ENCODE results near the gene CA10.

The CA10 gene

GRCh38 chr17:51650202-51650601, 508.3 kb downstream of the CA10 start:
- Histone ChIP-seq H3K4me1 (ENCODE audit: insufficient read depth, low read length) (no peaks in the 10 kb centered on the region), H3K9ac (ENCODE audit: low read length) (no peak overlapping the region), H3K9me3 (ENCODE audit: low read length) (no peaks in the 10 kb centered on the region), H3K27me3 (ENCODE audit: control insufficient read depth in 1 of 2, insufficient read depth in 2 of 2, low read length in 2 of 2) (no peaks in the 10 kb centered on the region), H3K27ac (ENCODE audit: low read depth, low read length) (no peak overlapping the region), H3K36me3 (ENCODE audit: insufficient read depth, low read length) (no peaks in the 10 kb centered on the region), H3K4me3 (ENCODE audit: low read depth in 1 of 2, low read length in 2 of 2) (no peak overlapping the region)

DNA sequence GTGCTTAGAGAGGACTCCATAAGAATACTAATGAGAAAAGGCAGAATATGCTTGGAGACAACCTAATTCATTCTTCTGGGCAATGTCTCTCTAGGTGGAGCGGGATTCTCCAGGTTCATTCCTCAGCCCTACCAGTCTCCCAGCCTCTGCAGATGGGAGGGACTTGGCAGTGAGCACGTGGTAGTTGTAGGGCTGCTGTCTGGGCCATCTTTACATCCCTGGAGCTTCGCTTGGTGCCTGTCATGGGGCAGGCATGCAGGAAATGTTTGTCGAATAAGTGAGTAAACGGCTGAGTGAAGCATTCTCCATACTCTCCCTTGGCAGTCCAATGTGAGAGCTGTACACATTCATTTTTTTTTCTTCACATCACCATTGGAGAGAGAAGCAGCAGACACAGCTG, 510.7 kb downstream of the CA10 start:
- no peak overlapping the region for H3K9ac ChIP-seq (ENCODE audit: low read length)
- no peaks in the 10 kb centered on the region for H3K9me3 ChIP-seq (ENCODE audit: low read length)
- no peaks in the 10 kb centered on the region for H3K36me3 ChIP-seq (ENCODE audit: insufficient read depth, low read length)
- H3K4me1 ChIP-seq (ENCODE audit: insufficient read depth, low read length), result no peaks in the 10 kb centered on the region
- H3K4me3 ChIP-seq (ENCODE audit: low read depth in 1 of 2, low read length in 2 of 2), result no peak overlapping the region
- H3K27me3 ChIP-seq (ENCODE audit: control insufficient read depth in 1 of 2, insufficient read depth in 2 of 2, low read length in 2 of 2), result no peaks in the 10 kb centered on the region
- H3K27ac ChIP-seq (ENCODE audit: low read depth, low read length), result no peak overlapping the region

DNA sequence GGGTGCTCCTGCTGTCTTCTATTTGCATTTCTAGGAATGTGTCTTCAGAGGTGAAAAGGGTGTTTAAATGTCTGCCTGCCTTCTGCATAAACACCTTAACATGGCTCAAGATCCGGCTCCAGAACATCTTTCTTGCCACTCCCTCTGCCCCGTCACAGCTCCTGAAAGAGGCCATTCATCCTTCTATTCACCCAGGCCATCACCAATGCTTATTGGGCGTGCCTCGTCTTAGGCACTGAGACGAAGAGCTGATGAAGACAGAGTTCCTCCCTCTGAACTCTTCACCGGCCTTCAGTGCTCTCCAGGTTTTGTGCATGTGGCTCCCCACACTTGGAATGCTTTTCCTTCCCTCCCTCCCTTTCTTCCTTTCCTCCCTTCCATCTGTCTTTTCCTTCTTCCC, 511.4 kb downstream of the CA10 start:
- Histone ChIP-seq H3K36me3 (ENCODE audit: insufficient read depth, low read length) (no peaks in the 10 kb centered on the region), H3K4me3 (ENCODE audit: low read depth in 1 of 2, low read length in 2 of 2) (no peak overlapping the region), H3K27ac (ENCODE audit: low read depth, low read length) (no peak overlapping the region), H3K4me1 (ENCODE audit: insufficient read depth, low read length) (no peaks in the 10 kb centered on the region), H3K9me3 (ENCODE audit: low read length) (no peaks in the 10 kb centered on the region), H3K9ac (ENCODE audit: low read length) (no peak overlapping the region), H3K27me3 (ENCODE audit: control insufficient read depth in 1 of 2, insufficient read depth in 2 of 2, low read length in 2 of 2) (no peaks in the 10 kb centered on the region)

DNA sequence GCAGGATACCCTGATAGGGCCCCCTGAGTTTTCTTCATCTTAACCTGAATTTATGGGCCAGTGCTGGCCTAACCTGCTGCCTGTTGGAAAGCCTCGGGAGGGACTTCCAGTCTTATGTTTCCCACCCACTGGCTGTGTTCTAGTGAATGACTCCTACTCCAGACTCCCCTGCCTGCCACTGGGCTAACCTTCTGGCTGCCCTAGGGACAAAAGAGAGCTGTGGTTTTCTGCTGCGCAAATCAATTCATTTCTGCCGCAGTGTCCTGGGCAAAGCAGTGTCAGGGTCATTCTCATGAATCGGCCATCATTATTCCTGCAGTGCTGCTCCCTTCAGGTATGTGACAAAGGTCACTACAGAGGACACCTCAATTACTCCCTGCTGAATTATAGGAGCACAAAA, 512.0 kb downstream of the CA10 start:
- no peaks in the 10 kb centered on the region for H3K36me3 ChIP-seq (ENCODE audit: insufficient read depth, low read length)
- no peaks in the 10 kb centered on the region for H3K9me3 ChIP-seq (ENCODE audit: low read length)
- no peak overlapping the region for H3K4me3 ChIP-seq (ENCODE audit: low read depth in 1 of 2, low read length in 2 of 2)
- no peak overlapping the region for H3K9ac ChIP-seq (ENCODE audit: low read length)
- H3K27ac ChIP-seq (ENCODE audit: low read depth, low read length), result no peak overlapping the region
- no peaks in the 10 kb centered on the region for H3K27me3 ChIP-seq (ENCODE audit: control insufficient read depth in 1 of 2, insufficient read depth in 2 of 2, low read length in 2 of 2)
- H3K4me1 ChIP-seq (ENCODE audit: insufficient read depth, low read length), result no peaks in the 10 kb centered on the region

DNA sequence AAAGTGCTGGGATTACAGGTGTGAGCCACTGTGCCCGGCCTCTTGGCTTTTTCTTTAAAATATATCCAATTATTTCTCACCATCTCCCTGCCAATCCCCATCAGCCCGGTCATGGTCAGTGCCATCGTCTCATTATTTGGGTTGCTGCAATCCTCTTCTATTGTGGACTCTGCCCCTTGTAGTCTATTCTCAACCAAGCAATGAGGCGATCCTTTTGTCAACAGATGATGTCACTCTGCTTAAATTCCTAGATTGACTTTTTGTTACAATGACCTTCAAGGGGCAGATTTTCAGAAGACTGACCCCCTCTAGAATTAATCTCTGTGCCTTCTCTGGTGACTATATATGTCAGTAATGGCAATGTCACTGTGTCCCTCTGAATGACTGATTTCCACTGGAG, 513.5 kb downstream of the CA10 start:
- no peaks in the 10 kb centered on the region for H3K9me3 ChIP-seq (ENCODE audit: low read length)
- H3K4me3 ChIP-seq (ENCODE audit: low read depth in 1 of 2, low read length in 2 of 2), result no peak overlapping the region
- H3K4me1 ChIP-seq (ENCODE audit: insufficient read depth, low read length), result no peaks in the 10 kb centered on the region
- no peak overlapping the region for H3K9ac ChIP-seq (ENCODE audit: low read length)
- no peaks in the 10 kb centered on the region for H3K36me3 ChIP-seq (ENCODE audit: insufficient read depth, low read length)
- H3K27me3 ChIP-seq (ENCODE audit: control insufficient read depth in 1 of 2, insufficient read depth in 2 of 2, low read length in 2 of 2), result no peaks in the 10 kb centered on the region
- H3K27ac ChIP-seq (ENCODE audit: low read depth, low read length), result no peak overlapping the region

GRCh38 chr17:51643702-51644490, 514.6 kb downstream of the CA10 start:
- Histone ChIP-seq H3K27ac (ENCODE audit: low read depth, low read length) (no peak overlapping the region), H3K27me3 (ENCODE audit: control insufficient read depth in 1 of 2, insufficient read depth in 2 of 2, low read length in 2 of 2) (no peaks in the 10 kb centered on the region), H3K9ac (ENCODE audit: low read length) (no peak overlapping the region), H3K36me3 (ENCODE audit: insufficient read depth, low read length) (no peaks in the 10 kb centered on the region), H3K4me3 (ENCODE audit: low read depth in 1 of 2, low read length in 2 of 2) (no peak overlapping the region), H3K9me3 (ENCODE audit: low read length) (no peaks in the 10 kb centered on the region), H3K4me1 (ENCODE audit: insufficient read depth, low read length) (no peaks in the 10 kb centered on the region)

- H3K9me3 ChIP-seq (ENCODE audit: low read length), result no peaks in the 10 kb centered on the region
- H3K9ac ChIP-seq (ENCODE audit: low read length), result no peak overlapping the region
- H3K4me3 ChIP-seq (ENCODE audit: low read depth in 1 of 2, low read length in 2 of 2), result no peak overlapping the region
- no peaks in the 10 kb centered on the region for H3K4me1 ChIP-seq (ENCODE audit: insufficient read depth, low read length)
- H3K27ac ChIP-seq (ENCODE audit: low read depth, low read length), result no peak overlapping the region
- H3K36me3 ChIP-seq (ENCODE audit: insufficient read depth, low read length), result no peaks in the 10 kb centered on the region
- no peaks in the 10 kb centered on the region for H3K27me3 ChIP-seq (ENCODE audit: control insufficient read depth in 1 of 2, insufficient read depth in 2 of 2, low read length in 2 of 2)
Observed at GRCh38 chr17:51642029-51642428, 516.5 kb downstream of the CA10 start.

DNA sequence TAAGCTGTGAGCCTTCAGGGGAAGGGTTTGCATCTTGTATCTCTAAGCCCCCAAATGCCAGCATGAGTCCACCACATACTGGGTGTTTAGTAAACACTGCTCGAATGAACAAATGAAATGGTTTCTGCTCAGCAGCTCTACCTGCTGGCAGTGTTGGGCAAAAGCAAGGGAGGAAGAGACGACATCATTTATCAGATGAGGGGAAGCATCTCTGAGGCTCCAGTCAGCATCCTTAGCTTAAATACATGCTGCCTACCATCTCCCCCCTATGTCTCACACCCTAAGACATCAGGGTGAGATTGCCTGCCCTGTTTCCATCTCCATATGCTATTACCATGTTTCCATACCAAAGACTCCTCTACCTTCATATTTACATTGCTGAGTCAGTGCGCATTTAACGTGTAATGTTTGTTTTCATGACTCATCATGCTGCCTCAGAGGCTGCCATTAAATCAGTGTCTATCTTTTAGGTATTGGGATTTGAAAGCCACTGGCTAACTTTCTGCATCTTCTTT, 518.3 kb downstream of the CA10 start:
- no peaks in the 10 kb centered on the region for H3K36me3 ChIP-seq (ENCODE audit: insufficient read depth, low read length)
- H3K27ac ChIP-seq (ENCODE audit: low read depth, low read length), result no peak overlapping the region
- no peaks in the 10 kb centered on the region for H3K4me1 ChIP-seq (ENCODE audit: insufficient read depth, low read length)
- H3K27me3 ChIP-seq (ENCODE audit: control insufficient read depth in 1 of 2, insufficient read depth in 2 of 2, low read length in 2 of 2), result no peaks in the 10 kb centered on the region
- H3K9ac ChIP-seq (ENCODE audit: low read length), result no peak overlapping the region
- no peak overlapping the region for H3K4me3 ChIP-seq (ENCODE audit: low read depth in 1 of 2, low read length in 2 of 2)
- no peaks in the 10 kb centered on the region for H3K9me3 ChIP-seq (ENCODE audit: low read length)

DNA sequence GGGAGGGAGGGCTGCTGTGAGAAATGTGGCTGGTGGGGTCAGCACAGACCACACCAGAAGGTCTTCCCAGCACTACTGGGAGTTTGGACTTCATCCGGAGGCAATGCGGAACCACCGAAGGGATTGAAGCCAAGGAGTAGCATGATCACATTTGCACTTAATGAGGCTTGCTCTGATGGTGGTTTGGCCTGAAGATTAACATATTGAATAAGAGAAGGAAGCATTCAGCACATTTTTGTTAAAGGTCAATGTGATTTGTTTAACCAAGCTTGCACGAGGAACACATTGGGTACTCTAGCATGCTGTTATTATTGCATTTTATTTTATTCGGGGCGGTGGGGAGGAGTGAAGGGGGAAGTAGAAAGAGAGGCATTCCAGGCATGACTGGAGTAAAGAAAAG, 519.5 kb downstream of the CA10 start:
- Histone ChIP-seq H3K27ac (ENCODE audit: low read depth, low read length) (no peak overlapping the region), H3K4me1 (ENCODE audit: insufficient read depth, low read length) (no peaks in the 10 kb centered on the region), H3K9me3 (ENCODE audit: low read length) (no peaks in the 10 kb centered on the region), H3K9ac (ENCODE audit: low read length) (no peak overlapping the region), H3K4me3 (ENCODE audit: low read depth in 1 of 2, low read length in 2 of 2) (no peak overlapping the region), H3K36me3 (ENCODE audit: insufficient read depth, low read length) (no peaks in the 10 kb centered on the region), H3K27me3 (ENCODE audit: control insufficient read depth in 1 of 2, insufficient read depth in 2 of 2, low read length in 2 of 2) (no peaks in the 10 kb centered on the region)

DNA sequence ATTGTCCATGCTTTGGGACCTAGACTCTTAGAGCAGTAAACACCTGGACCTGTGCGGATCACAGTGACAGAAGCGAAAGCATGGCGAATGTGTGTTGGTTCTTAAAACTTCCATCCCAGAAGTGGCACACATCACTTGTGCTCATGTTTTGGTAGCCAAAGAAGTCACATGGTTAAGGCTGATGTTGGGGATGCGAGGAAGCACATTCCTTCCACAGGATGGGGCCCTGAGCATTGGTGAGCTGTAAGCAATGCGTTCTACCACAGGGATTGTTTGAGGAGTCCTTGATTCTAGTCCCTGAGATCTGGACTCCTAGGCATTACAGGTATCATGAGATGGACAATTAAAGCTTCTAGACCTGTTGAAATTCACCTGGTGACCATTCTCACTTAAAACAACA, 522.2 kb downstream of the CA10 start:
- H3K36me3 ChIP-seq (ENCODE audit: insufficient read depth, low read length), result no peaks in the 10 kb centered on the region
- no peak overlapping the region for H3K9ac ChIP-seq (ENCODE audit: low read length)
- H3K9me3 ChIP-seq (ENCODE audit: low read length), result no peaks in the 10 kb centered on the region
- no peaks in the 10 kb centered on the region for H3K27me3 ChIP-seq (ENCODE audit: control insufficient read depth in 1 of 2, insufficient read depth in 2 of 2, low read length in 2 of 2)
- no peaks in the 10 kb centered on the region for H3K4me1 ChIP-seq (ENCODE audit: insufficient read depth, low read length)
- no peak overlapping the region for H3K27ac ChIP-seq (ENCODE audit: low read depth, low read length)
- H3K4me3 ChIP-seq (ENCODE audit: low read depth in 1 of 2, low read length in 2 of 2), result no peak overlapping the region

GRCh38 chr17:51630101-51630671, 528.3 kb downstream of the CA10 start:
- no peaks in the 10 kb centered on the region for H3K27me3 ChIP-seq (ENCODE audit: control insufficient read depth in 1 of 2, insufficient read depth in 2 of 2, low read length in 2 of 2)
- H3K27ac ChIP-seq (ENCODE audit: low read depth, low read length), result no peak overlapping the region
- no peak overlapping the region for H3K9ac ChIP-seq (ENCODE audit: low read length)
- no peak overlapping the region for H3K4me3 ChIP-seq (ENCODE audit: low read depth in 1 of 2, low read length in 2 of 2)
- H3K36me3 ChIP-seq (ENCODE audit: insufficient read depth, low read length), result no peaks in the 10 kb centered on the region
- no peaks in the 10 kb centered on the region for H3K4me1 ChIP-seq (ENCODE audit: insufficient read depth, low read length)
- H3K9me3 ChIP-seq (ENCODE audit: low read length), result no peaks in the 10 kb centered on the region

DNA sequence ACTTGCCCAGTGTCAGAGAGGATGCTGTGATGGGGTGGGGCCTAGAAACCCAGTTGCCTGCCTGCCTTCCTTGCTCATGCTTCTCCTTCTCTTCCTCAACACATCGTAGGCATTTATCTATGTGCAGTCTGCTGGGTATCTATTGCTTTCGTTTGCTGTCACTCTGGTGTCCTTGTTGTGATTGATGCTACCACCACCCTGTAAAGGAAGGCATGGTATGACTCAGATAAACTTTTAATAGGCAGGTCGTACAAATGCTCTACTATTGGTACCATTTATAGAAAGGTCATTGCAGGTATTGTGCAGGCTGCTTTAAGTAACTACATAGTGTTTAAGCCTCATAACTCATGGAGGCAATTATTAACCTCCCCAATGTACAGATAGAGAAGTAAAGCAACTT, 529.3 kb downstream of the CA10 start:
- Histone ChIP-seq H3K9ac (ENCODE audit: low read length) (no peak overlapping the region), H3K4me3 (ENCODE audit: low read depth in 1 of 2, low read length in 2 of 2) (no peak overlapping the region), H3K4me1 (ENCODE audit: insufficient read depth, low read length) (no peaks in the 10 kb centered on the region), H3K27me3 (ENCODE audit: control insufficient read depth in 1 of 2, insufficient read depth in 2 of 2, low read length in 2 of 2) (no peaks in the 10 kb centered on the region), H3K9me3 (ENCODE audit: low read length) (no peaks in the 10 kb centered on the region), H3K27ac (ENCODE audit: low read depth, low read length) (no peak overlapping the region), H3K36me3 (ENCODE audit: insufficient read depth, low read length) (no peaks in the 10 kb centered on the region)
